GM19193 (cell line): ENCODE measurements around the gene IL1RN.

ENCODE experiments used
- POLR2A ChIP-seq: IDR thresholded peaks from 4 replicates; pipeline ENCODE4 v1.6.1; 2011; ENCODE audit not compliant: insufficient read depth, insufficient read length; ENCODE audit errors: extremely low read depth

Gene IL1RN

DNA sequence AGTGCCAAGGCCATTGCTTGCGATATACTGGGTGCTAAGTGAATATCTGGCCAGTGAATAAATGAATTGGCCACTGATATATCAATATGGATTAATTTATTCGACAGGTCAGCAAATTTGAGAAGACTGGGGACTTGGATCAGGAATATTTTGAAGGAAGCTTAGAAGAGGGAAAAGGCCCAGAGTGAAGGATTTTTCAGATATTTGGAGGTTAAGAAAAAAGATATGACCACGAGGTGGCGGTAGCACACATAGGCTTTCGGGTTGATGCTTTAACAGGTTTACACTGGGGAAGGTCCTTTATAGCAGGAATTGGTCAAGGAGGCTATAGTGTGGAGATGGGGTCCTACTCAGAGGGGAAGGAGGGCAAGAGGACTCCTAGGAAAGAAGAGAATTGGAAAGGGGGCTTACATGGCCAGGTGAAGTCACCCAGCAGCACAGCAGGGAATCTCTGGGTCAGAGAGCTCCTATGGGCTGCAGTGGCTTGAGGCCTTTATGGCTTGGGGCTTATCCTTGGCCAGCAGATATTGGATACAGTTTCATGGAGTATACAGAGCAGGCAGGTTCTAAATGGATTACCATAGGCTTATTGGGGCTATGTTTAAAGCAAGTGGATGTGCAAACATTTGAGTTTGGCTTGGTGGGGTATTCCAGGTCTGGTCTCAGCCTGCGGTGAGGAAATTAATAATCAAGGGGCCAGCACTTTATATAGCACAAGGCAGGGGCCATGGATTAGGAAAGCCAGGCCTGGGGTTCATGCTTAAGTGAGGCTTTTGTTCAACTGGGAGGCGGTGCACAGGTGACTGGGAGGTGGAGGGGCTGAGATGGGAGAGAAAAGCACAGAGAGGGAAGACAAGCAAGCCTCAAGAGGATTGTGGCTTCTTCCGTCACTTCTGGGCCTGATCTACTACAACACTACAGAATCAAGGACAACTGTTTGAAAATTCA, 9.7 kb downstream of the IL1RN start:
- no peak for TF ChIP-seq POLR2A

DNA sequence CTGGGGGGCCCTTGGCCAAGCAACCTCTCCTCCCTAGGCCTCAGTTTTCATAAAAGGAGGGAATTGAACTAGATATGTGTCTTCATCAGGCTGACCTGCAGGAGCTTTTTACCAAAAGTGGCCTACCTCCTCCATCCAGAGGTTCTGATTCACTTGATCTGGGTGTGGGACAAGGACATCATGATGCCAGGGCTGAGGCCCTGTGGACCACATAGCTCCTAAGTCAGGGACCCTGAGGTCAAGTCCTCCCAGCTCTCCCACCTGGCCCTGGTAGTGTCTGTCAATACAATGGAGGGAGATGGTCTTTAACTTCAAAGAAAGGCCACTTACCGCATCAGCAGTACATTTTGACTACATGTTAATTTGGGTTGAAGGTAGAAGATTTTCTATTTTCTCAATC, 10.4 kb downstream of the IL1RN start:
- TF ChIP-seq POLR2A, result no peak

DNA sequence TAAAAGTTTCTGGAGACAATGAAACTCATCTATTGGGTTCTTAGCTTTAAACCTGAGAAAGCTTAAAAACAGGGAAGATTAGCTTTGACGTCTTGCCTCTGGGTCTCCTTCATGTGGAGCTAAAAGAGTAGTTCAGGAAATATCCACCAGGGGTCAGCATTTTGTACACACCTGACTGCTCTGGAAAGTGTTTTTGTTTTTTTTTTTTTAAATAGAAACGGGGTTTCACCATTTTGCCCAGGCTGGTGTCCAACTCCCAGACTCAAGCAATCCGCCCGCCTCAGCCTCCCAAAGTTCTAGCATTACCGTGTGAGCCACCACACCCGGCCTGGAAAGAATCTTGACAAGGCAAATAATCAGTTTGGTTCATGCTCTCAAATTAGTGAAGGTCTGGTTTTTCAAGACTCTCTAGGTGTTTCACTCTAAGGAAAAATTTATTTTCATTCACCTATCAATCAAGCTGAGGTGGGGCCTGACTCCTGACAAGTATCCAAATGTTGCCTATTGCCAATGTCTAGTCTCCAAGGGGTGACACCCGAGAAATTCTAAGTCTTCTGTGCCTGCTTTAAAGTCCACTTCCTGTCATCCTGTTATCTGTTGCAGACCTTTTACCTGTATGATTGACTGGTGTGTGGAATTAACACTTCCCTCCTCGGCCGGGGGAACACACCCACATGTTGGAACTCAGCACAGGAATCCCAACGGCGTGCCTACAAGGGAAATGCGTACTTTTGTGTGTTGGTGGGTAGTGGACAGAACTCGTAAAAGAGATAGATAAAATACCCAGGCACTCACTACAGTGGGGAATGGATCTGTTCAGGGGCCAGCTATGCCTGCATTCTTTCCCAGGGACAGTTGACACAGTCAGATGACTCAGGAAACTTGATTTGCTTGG, 11.3 kb downstream of the IL1RN start:
- TF ChIP-seq POLR2A, result no peak

DNA sequence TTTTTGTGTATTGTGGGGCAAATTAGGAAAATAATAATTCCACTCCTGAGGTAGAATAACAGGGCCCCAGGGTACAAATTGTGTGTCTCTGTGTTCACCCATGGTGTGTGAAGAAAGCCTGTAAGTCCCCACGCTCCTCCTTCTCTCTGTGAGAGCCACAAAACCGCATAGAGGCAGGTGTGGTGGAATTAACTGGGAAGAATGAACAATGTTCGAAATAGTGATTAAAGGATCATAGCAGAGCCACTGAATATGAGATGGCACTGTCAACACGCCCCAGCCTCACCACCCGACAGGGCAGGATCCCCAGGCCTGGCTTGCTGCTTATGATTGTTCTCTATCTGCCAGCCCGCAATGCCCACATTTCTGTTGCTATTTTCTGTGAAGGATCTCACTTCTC, 14.1 kb downstream of the IL1RN start:
- TF ChIP-seq POLR2A, result no peak

DNA sequence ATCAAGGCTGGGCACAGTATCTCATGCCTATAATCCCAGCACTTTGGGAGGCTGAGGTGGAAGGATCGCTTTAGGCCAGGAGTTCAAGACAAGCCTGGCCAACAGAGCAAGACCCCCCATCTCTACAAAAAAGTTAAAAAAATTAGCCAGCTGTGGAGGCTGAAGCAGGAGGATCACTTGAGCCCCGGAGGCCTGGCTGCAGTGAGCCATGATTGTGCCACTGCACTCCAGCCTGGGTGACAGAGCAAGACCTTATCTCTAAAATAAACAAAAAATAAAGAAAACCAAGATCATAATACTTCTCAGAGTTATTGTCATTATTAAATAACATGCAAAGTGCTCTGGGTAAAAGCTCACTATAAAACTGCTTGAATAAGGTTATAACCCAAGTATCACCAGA, 14.9 kb downstream of the IL1RN start:
- TF ChIP-seq POLR2A, result no peak

DNA sequence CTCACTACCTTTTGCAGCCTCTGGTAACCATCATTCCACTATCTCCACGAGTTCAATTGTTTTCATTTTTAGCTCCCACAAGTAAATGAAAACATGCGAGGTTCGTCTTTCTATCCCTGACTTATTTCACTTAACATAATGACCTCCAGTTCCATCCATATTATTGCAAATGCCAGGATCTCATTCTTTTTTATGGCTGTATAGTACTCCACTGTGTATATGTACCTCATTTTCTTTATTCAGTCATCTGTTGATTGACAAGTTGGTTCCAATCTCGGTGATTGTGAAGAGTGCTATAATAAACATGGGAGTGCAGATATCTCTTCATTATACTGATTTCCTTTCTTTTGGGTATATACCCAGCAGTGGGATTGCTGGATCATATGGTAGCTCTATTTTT, 16.9 kb downstream of the IL1RN start:
- TF ChIP-seq POLR2A, result no peak

DNA sequence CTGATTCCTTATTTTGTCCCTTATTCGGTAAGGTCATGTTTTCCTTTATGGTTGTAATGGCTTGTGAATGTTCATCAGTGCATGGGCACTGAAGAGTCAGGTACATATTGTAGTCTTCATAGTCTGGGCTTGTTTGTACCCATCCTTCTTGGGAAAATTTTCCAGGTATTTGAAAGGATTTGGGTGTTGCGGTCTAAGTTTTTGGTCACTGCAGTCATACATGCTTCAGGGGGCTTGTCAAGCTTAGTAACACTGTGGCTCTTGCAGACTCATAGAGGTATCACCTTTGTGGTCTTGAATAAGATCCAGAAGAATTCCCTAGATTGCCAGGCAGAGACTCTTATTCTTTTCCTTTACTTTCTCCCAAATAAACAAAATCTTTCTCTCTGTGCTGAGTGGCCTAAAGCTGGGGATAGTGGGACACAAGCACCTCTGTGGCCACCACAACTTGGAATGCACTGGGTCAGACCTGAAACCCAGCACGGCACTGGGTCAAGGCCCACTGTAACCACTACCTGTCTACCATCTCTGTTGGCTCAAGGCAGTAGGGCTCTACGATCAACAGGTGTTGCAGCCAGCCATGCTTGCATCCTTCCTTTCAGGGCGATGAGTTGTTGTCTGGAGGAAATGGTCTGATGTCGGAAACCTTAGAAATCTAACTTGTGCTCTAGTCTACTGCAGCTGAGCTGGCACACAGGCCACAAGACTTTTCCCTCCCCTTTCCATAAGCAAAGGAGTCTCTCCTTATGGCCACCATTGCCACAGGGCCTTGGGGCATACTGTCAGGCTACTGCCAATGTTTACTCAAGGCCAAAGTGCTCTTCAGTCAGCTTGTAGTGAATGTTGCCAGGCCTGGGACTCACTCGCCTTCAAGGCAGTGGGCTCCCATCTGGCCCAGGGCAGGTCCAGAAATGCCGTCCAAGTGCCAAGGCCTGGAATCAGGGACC, 21.5 kb downstream of the IL1RN start:
- no peak for TF ChIP-seq POLR2A

DNA sequence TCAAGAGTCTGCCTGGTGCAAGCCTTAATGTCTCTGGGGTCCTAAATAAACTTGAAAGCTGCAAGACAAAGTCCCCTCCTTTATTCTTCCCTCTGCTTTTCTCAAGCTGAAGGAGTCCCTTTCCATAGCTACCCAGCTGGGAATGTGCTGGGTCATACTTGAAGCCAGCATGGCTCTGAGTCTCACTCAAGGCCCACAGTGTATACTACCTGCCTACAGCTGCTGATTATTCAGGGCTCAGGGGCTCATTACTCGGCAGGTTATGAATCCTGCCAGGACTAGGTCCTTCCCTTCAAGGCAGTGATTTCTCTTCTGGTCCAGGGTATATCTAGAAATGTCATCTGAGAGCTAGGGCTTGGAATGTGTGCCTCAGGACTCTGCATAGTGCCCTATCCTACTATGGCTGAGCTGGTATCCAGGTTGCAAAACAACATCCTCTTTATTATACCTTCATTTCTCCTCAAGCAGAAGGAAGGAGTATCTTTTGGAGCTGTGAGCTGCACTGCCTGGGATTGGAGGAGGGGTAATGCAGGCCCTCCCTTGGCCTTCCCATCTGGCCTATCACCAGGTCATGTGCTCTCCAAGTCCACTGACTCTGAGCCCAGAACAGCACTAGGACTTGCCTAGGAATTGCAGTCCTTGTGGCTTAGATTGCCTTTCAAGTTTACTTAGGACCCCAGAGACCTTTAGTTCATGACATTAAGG, 22.3 kb downstream of the IL1RN start:
- TF ChIP-seq POLR2A, result no peak

DNA sequence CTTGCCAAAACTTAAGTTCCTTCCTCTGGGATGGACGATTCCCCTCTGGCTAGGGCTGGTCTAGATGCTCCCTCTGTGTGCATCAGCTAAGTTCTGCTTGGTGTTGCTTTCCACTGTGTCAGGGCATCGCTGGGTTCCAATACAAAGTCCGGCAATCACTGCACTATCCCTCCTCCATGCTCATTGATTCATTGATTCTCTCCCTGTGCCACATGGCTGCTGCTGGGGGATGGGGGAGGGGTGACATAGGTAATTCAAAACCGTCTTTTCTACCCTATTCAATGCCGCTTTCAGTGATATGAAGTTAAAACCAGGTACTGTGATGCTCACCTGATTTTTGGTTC, 22.8 kb downstream of the IL1RN start:
- TF ChIP-seq POLR2A, result no peak

DNA sequence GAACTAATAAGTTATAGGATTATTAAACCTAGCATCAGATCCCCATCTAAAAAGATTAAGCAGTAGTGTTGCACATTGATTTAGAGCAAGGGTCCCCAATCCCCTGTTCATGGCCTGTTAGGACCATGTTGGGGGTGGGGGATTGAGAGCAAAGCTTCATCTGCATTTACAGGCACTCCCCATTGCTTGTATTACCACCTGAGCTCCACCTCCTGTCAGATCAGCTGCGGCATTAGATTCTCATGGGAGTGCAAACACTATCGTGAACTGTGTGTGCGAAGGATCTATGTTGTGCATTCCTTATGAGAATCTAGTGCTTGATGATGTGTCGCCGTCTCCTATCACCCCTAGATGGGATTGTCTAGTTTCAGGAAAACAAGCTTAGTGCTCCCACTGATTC, 27.9 kb downstream of the IL1RN start:
- TF ChIP-seq POLR2A, result no peak

DNA sequence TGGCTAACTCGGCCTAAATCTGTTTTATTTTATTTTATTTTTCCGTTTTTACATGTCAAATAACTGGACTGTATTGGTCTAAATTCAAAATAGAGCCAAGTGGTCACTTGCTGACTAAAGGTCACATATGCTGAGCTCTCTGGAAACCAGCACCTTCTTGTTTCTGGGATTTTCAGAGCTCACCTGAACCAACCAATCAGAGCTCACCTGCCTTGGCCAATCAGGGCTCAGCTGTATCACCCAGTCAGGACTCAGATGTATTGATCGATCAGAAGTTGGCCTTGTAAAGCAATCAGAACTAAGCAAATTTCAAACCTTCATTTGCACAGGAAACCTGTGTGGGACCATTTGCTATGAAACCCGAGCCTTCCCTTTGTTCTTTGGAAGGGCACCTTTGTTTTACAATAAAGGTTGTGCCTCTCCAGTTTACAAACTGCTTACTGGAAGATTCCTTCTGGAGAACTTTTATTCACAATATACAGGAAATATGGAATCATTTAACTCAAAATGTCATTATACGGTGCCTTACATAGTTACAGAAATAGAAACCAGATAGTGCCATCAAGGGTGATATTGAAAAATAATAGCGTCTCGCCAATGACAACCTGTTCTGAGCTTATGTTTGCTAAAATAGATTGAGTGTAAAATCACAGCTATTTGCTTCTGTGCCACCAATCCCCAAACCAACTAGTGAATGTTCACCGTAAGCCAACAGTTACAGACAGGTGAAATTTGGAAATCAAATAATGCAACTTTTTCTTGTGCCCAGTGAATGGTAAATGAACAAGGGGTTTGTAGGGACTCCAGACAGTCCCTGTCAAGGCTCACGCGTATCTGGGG, 29.1 kb downstream of the IL1RN start:
- TF ChIP-seq POLR2A, result no peak

DNA sequence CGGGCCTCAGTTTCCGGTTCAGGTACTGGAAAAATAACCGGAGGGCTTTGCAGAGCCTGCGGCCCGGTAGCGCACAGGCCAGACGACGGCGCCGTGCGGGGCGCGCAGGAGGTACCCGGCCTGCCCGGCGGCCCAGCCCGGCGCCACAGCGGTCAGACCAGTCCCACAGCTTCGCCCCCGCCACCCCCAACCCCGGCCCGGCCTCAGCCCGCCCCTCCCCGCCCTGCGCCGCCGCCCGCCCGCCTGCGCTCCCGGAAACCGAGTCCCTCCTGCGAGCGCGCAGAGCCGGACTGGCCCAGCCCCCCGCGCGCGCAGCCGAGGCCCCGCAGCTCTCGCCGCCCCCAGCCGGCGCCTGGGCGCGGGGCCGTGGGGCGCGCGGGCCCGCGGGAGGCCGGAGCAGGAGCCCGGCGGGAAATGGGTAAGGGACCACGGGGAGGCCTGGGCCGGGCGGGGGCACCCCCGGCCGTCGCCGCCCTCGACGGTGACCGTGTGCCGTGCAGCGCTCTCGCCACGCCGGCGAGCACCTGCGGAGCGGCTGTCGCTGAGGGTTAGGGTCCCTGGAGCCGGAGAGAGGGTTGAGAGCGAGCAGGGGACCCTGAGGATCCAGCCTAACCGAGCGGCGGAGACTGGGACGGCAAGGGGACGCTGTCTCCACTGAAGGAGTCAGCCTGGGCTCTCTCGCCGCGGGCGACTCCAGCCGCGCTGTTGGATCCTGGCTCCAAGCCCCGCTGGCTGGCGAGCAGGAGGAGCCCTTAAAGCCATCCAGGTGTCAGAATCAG, 29.9 kb downstream of the IL1RN start:
- no peak for TF ChIP-seq POLR2A
